ENCODE measurements around the gene TCL1A.

DNA sequence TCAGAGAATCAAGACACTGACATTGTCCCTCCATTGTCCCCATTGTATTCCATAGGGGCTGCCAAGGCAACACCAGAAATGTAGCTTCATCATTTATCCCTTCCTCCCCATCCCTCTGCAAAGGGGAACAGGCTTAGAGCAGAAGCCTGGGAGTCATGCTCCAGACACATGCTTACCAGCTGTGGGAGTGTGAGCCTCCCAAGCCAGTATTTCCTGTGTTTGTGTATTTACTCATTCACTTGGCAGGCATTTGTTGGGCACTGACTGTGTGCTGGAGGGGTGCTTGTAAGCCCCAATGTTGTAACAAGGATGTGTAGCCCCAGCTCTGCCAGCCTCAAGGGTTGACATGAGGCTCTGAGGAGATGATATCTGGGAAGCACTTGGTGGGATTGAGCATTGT, 46.0 kb upstream of the TCL1A start:
- TF ChIP-seq CTCF (IDR thresholded peaks at IDR 0.05; ENCODE audit: low read depth, low read length, missing input control) (no peak), YY1 (IDR thresholded peaks at IDR 0.05) (no peak)
- TF ChIP-seq, protein P1, sequence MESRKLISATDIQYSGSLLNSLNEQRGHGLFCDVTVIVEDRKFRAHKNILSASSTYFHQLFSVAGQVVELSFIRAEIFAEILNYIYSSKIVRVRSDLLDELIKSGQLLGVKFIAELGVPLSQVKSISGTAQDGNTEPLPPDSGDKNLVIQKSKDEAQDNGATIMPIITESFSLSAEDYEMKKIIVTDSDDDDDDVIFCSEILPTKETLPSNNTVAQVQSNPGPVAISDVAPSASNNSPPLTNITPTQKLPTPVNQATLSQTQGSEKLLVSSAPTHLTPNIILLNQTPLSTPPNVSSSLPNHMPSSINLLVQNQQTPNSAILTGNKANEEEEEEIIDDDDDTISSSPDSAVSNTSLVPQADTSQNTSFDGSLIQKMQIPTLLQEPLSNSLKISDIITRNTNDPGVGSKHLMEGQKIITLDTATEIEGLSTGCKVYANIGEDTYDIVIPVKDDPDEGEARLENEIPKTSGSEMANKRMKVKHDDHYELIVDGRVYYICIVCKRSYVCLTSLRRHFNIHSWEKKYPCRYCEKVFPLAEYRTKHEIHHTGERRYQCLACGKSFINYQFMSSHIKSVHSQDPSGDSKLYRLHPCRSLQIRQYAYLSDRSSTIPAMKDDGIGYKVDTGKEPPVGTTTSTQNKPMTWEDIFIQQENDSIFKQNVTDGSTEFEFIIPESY (IDR thresholded peaks at IDR 0.05): no peak

Measured in liver (tissue), 2 donors.